Neural progenitor cell (in vitro differentiated cells): ENCODE data around the gene GFOD1.

Source experiments
- EZH2phosphoT487 ChIP-seq: fragments of 200-600 bp; sonication (generic); IDR thresholded peaks from 2 replicates; pipeline ENCODE4 v1.6.1; 2017; ENCODE audit warnings: antibody characterized with exemption
- TF ChIP-seq, protein P1 (sequence below): fragments of 200-600 bp; sonication (generic); IDR thresholded peaks from 2 replicates; pipeline ENCODE4 v1.5.1; 2017; ENCODE audit warnings: antibody characterized with exemption, mild to moderate bottlenecking

DNA sequence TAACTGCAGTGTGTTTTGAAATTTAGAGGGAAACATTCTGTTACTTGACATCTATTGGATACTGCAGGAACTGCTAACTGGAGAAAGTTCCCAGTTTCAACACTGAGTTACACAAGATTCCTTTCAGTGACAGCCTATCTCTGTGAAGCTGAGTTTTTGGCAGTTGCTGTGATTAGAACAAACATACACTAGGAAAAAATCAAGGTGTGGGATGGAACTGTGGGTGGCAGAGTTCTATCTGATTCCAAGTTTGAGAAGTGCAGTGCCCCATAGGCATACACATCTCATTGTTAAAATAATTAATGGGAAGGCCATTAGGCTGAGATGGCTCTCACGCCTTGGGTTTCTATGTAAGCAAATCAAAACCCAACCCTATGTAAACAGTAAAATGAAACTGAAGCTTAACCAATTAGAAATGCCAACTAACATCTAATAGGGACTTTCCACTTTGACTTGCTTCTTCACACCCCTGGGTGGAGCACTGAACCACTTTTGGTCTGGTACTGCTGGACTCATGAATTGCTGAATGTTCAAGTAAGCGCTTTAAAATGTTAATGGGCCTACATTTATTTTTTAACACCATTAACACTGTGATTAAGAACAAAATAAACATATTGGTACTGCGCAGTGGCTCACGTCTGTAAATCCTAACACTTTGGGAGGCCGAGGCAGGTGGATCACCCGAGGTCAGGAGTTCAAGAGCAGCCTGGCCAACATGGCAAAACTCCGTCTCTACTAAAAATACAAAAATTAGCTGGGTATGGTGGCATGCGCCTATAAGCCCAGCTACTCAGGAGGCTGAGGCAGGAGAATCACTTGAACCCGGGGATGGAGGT lies 103.9 kb downstream of the GFOD1 start:
- TF ChIP-seq, protein P1, sequence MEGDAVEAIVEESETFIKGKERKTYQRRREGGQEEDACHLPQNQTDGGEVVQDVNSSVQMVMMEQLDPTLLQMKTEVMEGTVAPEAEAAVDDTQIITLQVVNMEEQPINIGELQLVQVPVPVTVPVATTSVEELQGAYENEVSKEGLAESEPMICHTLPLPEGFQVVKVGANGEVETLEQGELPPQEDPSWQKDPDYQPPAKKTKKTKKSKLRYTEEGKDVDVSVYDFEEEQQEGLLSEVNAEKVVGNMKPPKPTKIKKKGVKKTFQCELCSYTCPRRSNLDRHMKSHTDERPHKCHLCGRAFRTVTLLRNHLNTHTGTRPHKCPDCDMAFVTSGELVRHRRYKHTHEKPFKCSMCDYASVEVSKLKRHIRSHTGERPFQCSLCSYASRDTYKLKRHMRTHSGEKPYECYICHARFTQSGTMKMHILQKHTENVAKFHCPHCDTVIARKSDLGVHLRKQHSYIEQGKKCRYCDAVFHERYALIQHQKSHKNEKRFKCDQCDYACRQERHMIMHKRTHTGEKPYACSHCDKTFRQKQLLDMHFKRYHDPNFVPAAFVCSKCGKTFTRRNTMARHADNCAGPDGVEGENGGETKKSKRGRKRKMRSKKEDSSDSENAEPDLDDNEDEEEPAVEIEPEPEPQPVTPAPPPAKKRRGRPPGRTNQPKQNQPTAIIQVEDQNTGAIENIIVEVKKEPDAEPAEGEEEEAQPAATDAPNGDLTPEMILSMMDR: no peak
- TF ChIP-seq EZH2phosphoT487: no peak
